ENCODE measurements around the gene PIPOX.
"Not testable (repeated sequence)": the region's sequence is repeated elsewhere in the genome, so short reads cannot be mapped to it uniquely, and the experiment has no call there.

Gene PIPOX

DNA sequence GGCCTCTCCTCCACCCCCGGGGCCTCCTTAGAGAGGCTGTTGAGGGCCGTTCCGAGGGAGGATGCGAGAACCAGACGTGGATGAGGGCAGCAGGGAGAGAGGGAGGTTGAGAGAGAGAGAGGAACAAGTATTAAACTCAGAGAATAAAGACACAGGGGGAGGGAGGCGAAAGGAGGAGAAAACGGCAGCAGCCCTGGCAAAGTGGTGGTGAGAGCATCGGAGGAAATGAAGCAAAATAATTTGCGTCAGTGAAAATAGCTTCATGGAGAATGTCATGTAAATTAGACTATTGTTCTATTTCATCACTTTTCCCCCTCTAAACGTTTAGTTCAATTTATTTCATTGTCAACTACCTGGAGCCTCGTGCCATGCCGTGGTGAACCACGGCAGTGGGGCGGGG is 38.0 kb downstream of the PIPOX start:
- Histone ChIP-seq H3K9me3 (ENCODE audit: control insufficient read depth, low read length) (no peaks in the 10 kb centered on the region), H3K27ac (ENCODE audit: insufficient read depth, low read depth, low read length, poor library complexity, severe bottlenecking) (no peak overlapping the region), H3K4me1 (ENCODE audit: control insufficient read depth, insufficient read depth, low read length) (peaks cover 42% of the 10 kb centered on the region), H3K36me3 (ENCODE audit: control insufficient read depth, insufficient read depth, low read length) (no peaks in the 10 kb centered on the region), H3K4me3 (ENCODE audit: insufficient read depth, low read depth, low read length) (no peak overlapping the region), H3K27me3 (ENCODE audit: control insufficient read depth, insufficient read depth, low read length, poor library complexity, severe bottlenecking) (no peaks in the 10 kb centered on the region)
- WGBS, 2 experiments, result 88 to 90% methylated on average over 14 of the region's 14 CpGs

GRCh38 chr17:29084541-29085146 is 41.7 kb downstream of the PIPOX start:
- H3K27ac ChIP-seq (ENCODE audit: insufficient read depth, low read depth, low read length, poor library complexity, severe bottlenecking), result no peak overlapping the region

DNA sequence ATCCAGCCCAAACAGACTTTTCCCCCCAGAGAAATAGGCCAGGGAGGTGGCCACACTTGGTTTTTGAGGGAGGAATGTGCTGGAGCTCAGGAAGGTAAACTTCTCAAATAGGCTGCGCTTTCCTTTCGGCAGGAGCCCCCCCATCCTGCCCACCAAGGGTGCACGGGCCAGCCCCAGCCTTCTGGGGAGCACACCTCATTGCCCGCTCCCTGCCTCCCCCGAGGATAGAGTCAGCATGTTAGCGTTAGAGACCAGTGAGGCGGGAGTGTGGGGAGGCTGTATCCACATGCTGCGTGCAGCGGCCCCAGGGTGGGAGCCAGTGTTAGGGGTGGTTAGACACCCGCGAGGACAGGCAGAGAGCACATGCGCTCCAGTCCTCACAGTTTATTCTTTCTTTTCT is 42.3 kb downstream of the PIPOX start:
- Histone ChIP-seq H3K27ac (ENCODE audit: insufficient read depth, low read depth, low read length, poor library complexity, severe bottlenecking) (no peak overlapping the region), H3K4me1 (ENCODE audit: control insufficient read depth, insufficient read depth, low read length) (peaks cover 27% of the 10 kb centered on the region), H3K27me3 (ENCODE audit: control insufficient read depth, insufficient read depth, low read length, poor library complexity, severe bottlenecking) (no peaks in the 10 kb centered on the region), H3K4me3 (ENCODE audit: insufficient read depth, low read depth, low read length) (no peak overlapping the region), H3K36me3 (ENCODE audit: control insufficient read depth, insufficient read depth, low read length) (no peaks in the 10 kb centered on the region), H3K9me3 (ENCODE audit: control insufficient read depth, low read length) (no peaks in the 10 kb centered on the region)
- WGBS, 2 experiments, result 84 to 91% methylated on average over 12 of the region's 12 CpGs

More at GRCh38 chr17:29084541-29085146, 41.7 kb downstream of the PIPOX start:
- H3K4me3 ChIP-seq (ENCODE audit: insufficient read depth, low read depth, low read length), result no peak overlapping the region
- 58 to 64% methylated on average over 21 of the region's 21 CpGs for WGBS, 2 experiments
- no peaks in the 10 kb centered on the region for H3K9me3 ChIP-seq (ENCODE audit: control insufficient read depth, low read length)
- H3K4me1 ChIP-seq (ENCODE audit: control insufficient read depth, insufficient read depth, low read length), result peaks cover 27% of the 10 kb centered on the region
- H3K27me3 ChIP-seq (ENCODE audit: control insufficient read depth, insufficient read depth, low read length, poor library complexity, severe bottlenecking), result no peaks in the 10 kb centered on the region
- no peaks in the 10 kb centered on the region for H3K36me3 ChIP-seq (ENCODE audit: control insufficient read depth, insufficient read depth, low read length)

- no peaks in the 10 kb centered on the region for H3K36me3 ChIP-seq (ENCODE audit: control insufficient read depth, insufficient read depth, low read length)
- no peaks in the 10 kb centered on the region for H3K27me3 ChIP-seq (ENCODE audit: control insufficient read depth, insufficient read depth, low read length, poor library complexity, severe bottlenecking)
- no peak overlapping the region for H3K4me3 ChIP-seq (ENCODE audit: insufficient read depth, low read depth, low read length)
- 74% methylated on average over 18 to 19 of the region's 19 CpGs for WGBS, 2 experiments
- no peaks in the 10 kb centered on the region for H3K9me3 ChIP-seq (ENCODE audit: control insufficient read depth, low read length)
- no peak overlapping the region for H3K27ac ChIP-seq (ENCODE audit: insufficient read depth, low read depth, low read length, poor library complexity, severe bottlenecking)
- peaks cover 42% of the 10 kb centered on the region for H3K4me1 ChIP-seq (ENCODE audit: control insufficient read depth, insufficient read depth, low read length)
Measured at GRCh38 chr17:29086628-29087332, 43.8 kb downstream of the PIPOX start.

- WGBS, 2 experiments, result 90 to 92% methylated on average over 3 of the region's 3 CpGs
- H3K27ac ChIP-seq (ENCODE audit: insufficient read depth, low read depth, low read length, poor library complexity, severe bottlenecking); H3K4me3 ChIP-seq (ENCODE audit: insufficient read depth, low read depth, low read length); H3K9me3 ChIP-seq (ENCODE audit: control insufficient read depth, low read length); H3K27me3 ChIP-seq (ENCODE audit: control insufficient read depth, insufficient read depth, low read length, poor library complexity, severe bottlenecking); H3K36me3 ChIP-seq (ENCODE audit: control insufficient read depth, insufficient read depth, low read length): not testable (repeated sequence)
- H3K4me1 ChIP-seq (ENCODE audit: control insufficient read depth, insufficient read depth, low read length), result peaks cover 42% of the 10 kb centered on the region
Measured at GRCh38 chr17:29088782-29089181, 45.8 kb downstream of the PIPOX start.

GRCh38 chr17:29089601-29090044 is 46.7 kb downstream of the PIPOX start:
- no peak overlapping the region for H3K27ac ChIP-seq (ENCODE audit: insufficient read depth, low read depth, low read length, poor library complexity, severe bottlenecking)
- H3K36me3 ChIP-seq (ENCODE audit: control insufficient read depth, insufficient read depth, low read length), result peaks cover 5% of the 10 kb centered on the region
- no peaks in the 10 kb centered on the region for H3K27me3 ChIP-seq (ENCODE audit: control insufficient read depth, insufficient read depth, low read length, poor library complexity, severe bottlenecking)
- H3K4me3 ChIP-seq (ENCODE audit: insufficient read depth, low read depth, low read length), result no peak overlapping the region
- peaks cover 36% of the 10 kb centered on the region for H3K4me1 ChIP-seq (ENCODE audit: control insufficient read depth, insufficient read depth, low read length)
- WGBS, 2 experiments, result 90 to 91% methylated on average over 20 of the region's 20 CpGs
- no peaks in the 10 kb centered on the region for H3K9me3 ChIP-seq (ENCODE audit: control insufficient read depth, low read length)

- H3K4me3 ChIP-seq (ENCODE audit: insufficient read depth, low read depth, low read length), result no peak overlapping the region
- H3K27me3 ChIP-seq (ENCODE audit: control insufficient read depth, insufficient read depth, low read length, poor library complexity, severe bottlenecking), result no peaks in the 10 kb centered on the region
- no peak overlapping the region for H3K27ac ChIP-seq (ENCODE audit: insufficient read depth, low read depth, low read length, poor library complexity, severe bottlenecking)
- peaks cover 5% of the 10 kb centered on the region for H3K36me3 ChIP-seq (ENCODE audit: control insufficient read depth, insufficient read depth, low read length)
- no peaks in the 10 kb centered on the region for H3K9me3 ChIP-seq (ENCODE audit: control insufficient read depth, low read length)
- H3K4me1 ChIP-seq (ENCODE audit: control insufficient read depth, insufficient read depth, low read length), result peaks cover 32% of the 10 kb centered on the region
- 67 to 74% methylated on average over 4 of the region's 4 CpGs for WGBS, 2 experiments
Measured at GRCh38 chr17:29090108-29090507, 47.2 kb downstream of the PIPOX start.

- Histone ChIP-seq H3K36me3 (ENCODE audit: control insufficient read depth, insufficient read depth, low read length) (peaks cover 5% of the 10 kb centered on the region), H3K4me1 (ENCODE audit: control insufficient read depth, insufficient read depth, low read length) (peaks cover 24% of the 10 kb centered on the region)
- WGBS, 2 experiments, result 67 to 72% methylated on average over 11 to 12 of the region's 12 CpGs
Measured at GRCh38 chr17:29090750-29091605, 48.0 kb downstream of the PIPOX start.

DNA sequence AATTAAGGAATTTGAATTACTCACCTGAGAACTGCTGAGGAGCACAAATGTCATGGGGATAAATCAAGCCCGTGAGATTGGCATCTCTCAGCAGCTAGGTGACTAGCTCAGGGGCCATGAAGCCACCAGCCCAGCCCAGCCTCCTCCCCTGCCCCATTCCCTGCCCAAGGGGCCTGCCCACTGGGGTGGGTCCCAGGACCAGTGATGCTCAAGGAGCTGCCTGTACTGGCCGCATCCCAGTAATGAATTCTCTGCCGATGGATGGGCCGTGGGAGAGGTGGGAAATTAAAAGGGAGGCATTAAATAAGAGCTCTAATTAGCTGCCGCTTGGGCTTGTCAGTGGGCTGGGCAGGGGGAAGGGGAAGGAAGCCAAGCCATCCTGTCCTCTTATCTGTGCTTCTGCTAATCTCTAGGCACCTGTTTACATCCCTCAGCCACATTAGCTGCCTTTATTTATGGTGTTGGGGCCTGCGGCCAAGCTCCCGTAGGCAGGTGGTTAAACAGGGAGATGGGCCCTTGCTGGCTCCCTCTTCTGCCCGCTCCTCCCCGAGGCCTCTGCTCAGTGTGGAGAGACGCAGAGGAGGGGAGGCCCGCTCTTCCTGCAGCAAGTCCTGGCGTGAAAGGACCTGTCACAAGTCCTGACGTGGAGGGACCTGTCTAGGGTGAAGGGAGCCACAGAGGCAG is 48.8 kb downstream of the PIPOX start:
- Histone ChIP-seq H3K36me3 (ENCODE audit: control insufficient read depth, insufficient read depth, low read length) (peaks cover 5% of the 10 kb centered on the region), H3K9me3 (ENCODE audit: control insufficient read depth, low read length) (no peaks in the 10 kb centered on the region), H3K4me3 (ENCODE audit: insufficient read depth, low read depth, low read length) (no peak overlapping the region), H3K27ac (ENCODE audit: insufficient read depth, low read depth, low read length, poor library complexity, severe bottlenecking) (no peak overlapping the region), H3K27me3 (ENCODE audit: control insufficient read depth, insufficient read depth, low read length, poor library complexity, severe bottlenecking) (no peaks in the 10 kb centered on the region), H3K4me1 (ENCODE audit: control insufficient read depth, insufficient read depth, low read length) (peaks cover 22% of the 10 kb centered on the region)
- 90 to 92% methylated on average over 13 of the region's 13 CpGs for WGBS, 2 experiments

More at GRCh38 chr17:29090750-29091605, 48.0 kb downstream of the PIPOX start:
- Histone ChIP-seq H3K27me3 (ENCODE audit: control insufficient read depth, insufficient read depth, low read length, poor library complexity, severe bottlenecking) (no peaks in the 10 kb centered on the region), H3K9me3 (ENCODE audit: control insufficient read depth, low read length) (no peaks in the 10 kb centered on the region), H3K4me3 (ENCODE audit: insufficient read depth, low read depth, low read length) (no peak overlapping the region), H3K27ac (ENCODE audit: insufficient read depth, low read depth, low read length, poor library complexity, severe bottlenecking) (no peak overlapping the region)
